Aorta (tissue), 5 donors: ENCODE measurements around the gene MAD1L1. TPM values are rescaled to one million over a fixed set of nuclear protein-coding genes. Genes with fewer than 3 reads are reported as not detected.

Experiments
- ATAC-seq: fragments of 200-7000 bp; cut with Tn5 transposase; one replicate; pipeline ENCODE4 v1.9.1; 2022; ENCODE audit warnings: moderate library complexity; ENCODE audit not compliant: low FRiP score
- DNase-seq, 2 donors: peaks; one replicate each; pipeline ENCODE4 v3.0.0-alpha.2; 2020
- H3K27ac ChIP-seq, 2 donors: one replicate each; pipeline ENCODE4 v1.5.1; 2013; ENCODE audit warnings: low read length in 2 of 2, mild to moderate bottlenecking in 2 of 2, moderate library complexity in 2 of 2, control low read depth in 1 of 2, inconsistent platforms in 1 of 2, low read depth in 1 of 2
- H3K27me3 ChIP-seq, 2 donors: one replicate each; pipeline ENCODE4 v1.6.1; 2013; ENCODE audit warnings: control low read depth in 1 of 2, low read length in 1 of 2, mild to moderate bottlenecking in 1 of 2, moderate library complexity in 1 of 2; ENCODE audit not compliant: insufficient read depth in 2 of 2, control insufficient read depth in 1 of 2
- H3K36me3 ChIP-seq, 2 donors: one replicate each; pipeline ENCODE4 v1.6.1; 2013; ENCODE audit warnings: control low read depth in 1 of 2, low read length in 1 of 2, mild to moderate bottlenecking in 1 of 2; ENCODE audit not compliant: insufficient read depth in 2 of 2, control insufficient read depth in 1 of 2
- H3K4me1 ChIP-seq, 2 donors: one replicate each; pipeline ENCODE4 v1.6.1; 2013; ENCODE audit warnings: low read length in 2 of 2, control low read depth in 1 of 2, mild to moderate bottlenecking in 1 of 2, moderate library complexity in 1 of 2; ENCODE audit not compliant: insufficient read depth in 2 of 2, control insufficient read depth in 1 of 2
- H3K4me3 ChIP-seq, 2 donors: one replicate each; pipeline ENCODE4 v1.5.1; 2013; ENCODE audit warnings: low read length in 2 of 2, control low read depth in 1 of 2, mild to moderate bottlenecking in 1 of 2
- H3K9me3 ChIP-seq: one replicate; pipeline ENCODE4 v1.6.1; 2013; ENCODE audit warnings: mild to moderate bottlenecking, low read length; ENCODE audit not compliant: control insufficient read depth
- WGBS, 2 donors: extraction: QIAGEN DNeasy Blood & Tissue Kit; methylation state at CpG; one replicate each; pipeline ENCODE4 v1.1.7; 2013; 5-methylcytosine and 5-hydroxymethylcytosine counted together
- intact Hi-C, 2 donors: fragments of 100-400 bp; cut with DNase I; formaldehyde crosslinking; loops; one replicate each; pipeline versions ENCODE4 v1.14.2 to v1.15.0; 2022
- polyA plus RNA-seq, 2 donors: library from polyadenylated mRNA; stranded (reverse); fragments of 200-250 nt; gene quantifications; one replicate each; pipeline ENCODE4 v1.2.3, GENCODE V29; 2013
- total RNA-seq, 2 donors: library from RNA; stranded (reverse); fragmentation: NEBNext Ultra II Directional; extraction: Animal tissue kit (Norgen Biotek cat#: 25700); gene quantifications; one replicate each; pipeline ENCODE4 v1.2.1, GENCODE V29; 2021
- donor health status: healthy with polysubstance abuse.
- donor health status: Bipolar disorder and iron deficiency.
- donor health status: DM: no; HTN: no; CAD: no.
- donor health status: DM: no; HTN: no; CAD: no.
- donor health status: DM: yes; HTN: yes; CAD: no.

Gene MAD1L1
- total and polyA plus RNA-seq, 4 donors, result 14.8 to 35.8 (median 20.2) TPM

GRCh38 chr7:1852517-1853430, 380.0 kb downstream of the MAD1L1 start:
- no peak overlapping the region for H3K4me3 ChIP-seq
- WGBS, 2 donors, result 94 to 95% methylated on average over 40 of the region's 40 CpGs
- no peaks in the 10 kb centered on the region for H3K36me3 ChIP-seq
- DNase-seq (peak; percentile 36 to 64), ATAC-seq (no peak)
- H3K27me3 ChIP-seq, result no peaks in the 10 kb centered on the region
- no peaks in the 10 kb centered on the region for H3K9me3 ChIP-seq
- intact Hi-C loops, result no loop called here
- no peaks in the 10 kb centered on the region for H3K4me1 ChIP-seq
- H3K27ac ChIP-seq, result no peak overlapping the region

- intact Hi-C loops, result no loop called here
- no peak for ATAC-seq
- Histone ChIP-seq H3K36me3 (no peaks in the 10 kb centered on the region), H3K4me1 (no peaks in the 10 kb centered on the region), H3K4me3 (no peak overlapping the region), H3K9me3 (no peaks in the 10 kb centered on the region), H3K27me3 (no peaks in the 10 kb centered on the region), H3K27ac (no peak overlapping the region)
- 89 to 91% methylated on average over 26 of the region's 26 CpGs for WGBS, 2 donors
- peak; percentile 27 to 65 for DNase-seq
Measured at GRCh38 chr7:1851721-1852516, 380.8 kb downstream of the MAD1L1 start.

- Histone ChIP-seq H3K27ac (no peak overlapping the region), H3K36me3 (no peaks in the 10 kb centered on the region), H3K4me3 (no peak overlapping the region), H3K4me1 (no peaks in the 10 kb centered on the region), H3K27me3 (no peaks in the 10 kb centered on the region), H3K9me3 (no peaks in the 10 kb centered on the region)
- ATAC-seq (no peak), DNase-seq (peak; percentile 28 to 72)
- intact Hi-C loops, result no loop called here
- 89 to 91% methylated on average over 31 of the region's 31 CpGs for WGBS, 2 donors
Measured at GRCh38 chr7:1850976-1851571, 381.7 kb downstream of the MAD1L1 start.

GRCh38 chr7:1850111-1850975, 382.4 kb downstream of the MAD1L1 start:
- Histone ChIP-seq H3K27me3 (no peaks in the 10 kb centered on the region), H3K27ac (no peak overlapping the region), H3K9me3 (no peaks in the 10 kb centered on the region), H3K4me3 (no peak overlapping the region), H3K36me3 (no peaks in the 10 kb centered on the region), H3K4me1 (no peaks in the 10 kb centered on the region)
- ATAC-seq (no peak), DNase-seq (peak; percentile 44 to 72)
- 95 to 97% methylated on average over 33 of the region's 33 CpGs for WGBS, 2 donors
- intact Hi-C loops, result no loop called here

GRCh38 chr7:1849351-1850041, 383.2 kb downstream of the MAD1L1 start:
- 92 to 94% methylated on average over 35 of the region's 35 CpGs for WGBS, 2 donors
- ATAC-seq, result no peak
- DNase-seq, result peak; percentile 43 to 73

GRCh38 chr7:1848911-1849311, 383.8 kb downstream of the MAD1L1 start:
- H3K4me1 ChIP-seq, result no peaks in the 10 kb centered on the region
- 94 to 95% methylated on average over 15 of the region's 15 CpGs for WGBS, 2 donors
- H3K27me3 ChIP-seq, result no peaks in the 10 kb centered on the region
- H3K36me3 ChIP-seq, result no peaks in the 10 kb centered on the region
- no peaks in the 10 kb centered on the region for H3K9me3 ChIP-seq
- intact Hi-C loops, result no loop called here
- no peak overlapping the region for H3K27ac ChIP-seq
- no peak for ATAC-seq
- H3K4me3 ChIP-seq, result no peak overlapping the region
- peak; percentile 2 to 32 for DNase-seq

More at GRCh38 chr7:1849351-1850041, 383.2 kb downstream of the MAD1L1 start:
- Histone ChIP-seq H3K9me3 (no peaks in the 10 kb centered on the region), H3K4me3 (no peak overlapping the region), H3K27me3 (no peaks in the 10 kb centered on the region), H3K36me3 (no peaks in the 10 kb centered on the region), H3K4me1 (no peaks in the 10 kb centered on the region), H3K27ac (no peak overlapping the region)
- intact Hi-C loops, result no loop called here

- DNase-seq, result peak; percentile 40 to 68
- WGBS, 2 donors, result 80% methylated on average over 23 of the region's 23 CpGs
- ATAC-seq, result no peak
- H3K4me1 ChIP-seq, result no peaks in the 10 kb centered on the region
- H3K27ac ChIP-seq, result no peak overlapping the region
- H3K9me3 ChIP-seq, result no peaks in the 10 kb centered on the region
- no peak overlapping the region for H3K4me3 ChIP-seq
- intact Hi-C loops, result no loop called here
- H3K36me3 ChIP-seq, result no peaks in the 10 kb centered on the region
- H3K27me3 ChIP-seq, result no peaks in the 10 kb centered on the region
Measured at GRCh38 chr7:1848013-1848640, 384.6 kb downstream of the MAD1L1 start.
